ENCODE data around the gene ALPG. TPM values are rescaled to one million over a fixed set of nuclear protein-coding genes. Genes with fewer than 3 reads are reported as not detected.

ALPG gene
- total RNA-seq, 1 experiment from 2014 or later, result 1.2 TPM

DNA sequence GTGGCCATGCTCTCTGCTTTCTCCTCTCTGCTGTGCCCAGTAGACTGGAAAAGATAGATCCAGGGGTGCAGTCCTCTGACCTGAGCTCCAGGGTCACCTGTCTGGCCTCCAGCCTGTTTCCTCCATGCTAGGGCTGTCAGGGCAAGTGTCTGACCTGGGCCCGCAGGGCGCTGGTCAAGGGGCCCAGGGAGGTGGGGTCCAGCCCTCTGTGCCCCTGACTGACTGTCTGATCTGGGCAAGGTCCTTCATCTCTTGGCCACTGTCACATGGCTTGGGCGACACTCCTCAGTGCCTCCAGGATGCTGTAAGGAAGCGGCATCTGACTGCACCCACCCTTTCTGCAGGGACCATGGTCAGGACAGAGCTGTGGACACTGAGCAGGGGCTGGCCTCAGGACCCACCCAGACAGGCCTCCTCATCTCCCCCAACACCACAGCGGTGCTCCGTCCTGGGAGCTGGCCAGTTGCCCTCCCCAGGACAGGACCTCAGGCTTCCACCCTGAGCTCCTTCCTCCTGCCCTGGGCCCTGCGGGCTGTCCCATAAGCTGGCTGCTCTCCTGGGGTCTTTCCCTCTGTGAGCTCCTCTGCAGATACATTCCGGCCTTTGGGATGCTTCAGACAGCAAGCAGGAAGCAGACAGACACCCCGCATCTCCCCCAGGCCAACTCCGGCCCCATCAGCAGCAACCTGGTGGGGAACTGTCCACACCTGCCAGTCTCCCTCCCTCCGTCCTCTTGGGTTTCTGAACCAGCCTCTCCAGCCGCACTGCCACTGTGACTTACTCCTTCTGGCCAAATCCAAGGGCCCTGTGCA lies 28.1 kb downstream of the ALPG start:
- POLR2A ChIA-PET, result interaction anchor here (1.1 to 2.4 kb wide), 2 partner anchors 13 to 68 kb away, joined by 4 to 6 read pairs; no protein-coding TSS in a partner anchor

GRCh38 chr2:232435375-232435648 lies 28.7 kb downstream of the ALPG start:
- TF ChIP-seq ETV6 (CRISPR knock-in tag; IDR thresholded peaks at IDR 0.05) (no peak), TEAD1 (CRISPR knock-in tag; IDR thresholded peaks at IDR 0.05) (no peak), GTF2I (CRISPR knock-in tag; conservative IDR thresholded peaks at IDR 0.05) (no peak), NR2C2 (CRISPR knock-in tag; IDR thresholded peaks at IDR 0.05) (no peak), TEAD4 (CRISPR knock-in tag; IDR thresholded peaks at IDR 0.05) (no peak), GRHL2 (CRISPR knock-in tag; IDR thresholded peaks at IDR 0.05; ENCODE audit: insufficient replicate concordance, severe bottlenecking) (no peak), EMX1 (CRISPR knock-in tag; IDR thresholded peaks at IDR 0.05) (no peak), ELF4 (CRISPR knock-in tag; IDR thresholded peaks at IDR 0.05; ENCODE audit: low read depth) (no peak), NFE2L1 (CRISPR knock-in tag; IDR thresholded peaks at IDR 0.05) (no peak), GABPB1 (CRISPR knock-in tag; IDR thresholded peaks at IDR 0.05) (no peak), MLX (CRISPR knock-in tag; IDR thresholded peaks at IDR 0.05) (no peak), IRF2 (CRISPR knock-in tag; IDR thresholded peaks at IDR 0.05; ENCODE audit: borderline replicate concordance, low read depth) (no peak), NFATC4 (CRISPR knock-in tag; IDR thresholded peaks at IDR 0.05) (no peak)
- TF ChIP-seq, protein P1, sequence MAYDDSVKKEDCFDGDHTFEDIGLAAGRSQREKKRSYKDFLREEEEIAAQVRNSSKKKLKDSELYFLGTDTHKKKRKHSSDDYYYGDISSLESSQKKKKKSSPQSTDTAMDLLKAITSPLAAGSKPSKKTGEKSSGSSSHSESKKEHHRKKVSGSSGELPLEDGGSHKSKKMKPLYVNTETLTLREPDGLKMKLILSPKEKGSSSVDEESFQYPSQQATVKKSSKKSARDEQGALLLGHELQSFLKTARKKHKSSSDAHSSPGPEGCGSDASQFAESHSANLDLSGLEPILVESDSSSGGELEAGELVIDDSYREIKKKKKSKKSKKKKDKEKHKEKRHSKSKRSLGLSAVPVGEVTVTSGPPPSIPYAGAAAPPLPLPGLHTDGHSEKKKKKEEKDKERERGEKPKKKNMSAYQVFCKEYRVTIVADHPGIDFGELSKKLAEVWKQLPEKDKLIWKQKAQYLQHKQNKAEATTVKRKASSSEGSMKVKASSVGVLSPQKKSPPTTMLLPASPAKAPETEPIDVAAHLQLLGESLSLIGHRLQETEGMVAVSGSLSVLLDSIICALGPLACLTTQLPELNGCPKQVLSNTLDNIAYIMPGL (CRISPR knock-in tag; IDR thresholded peaks at IDR 0.05), result no peak
- TF ChIP-seq, protein P2, sequence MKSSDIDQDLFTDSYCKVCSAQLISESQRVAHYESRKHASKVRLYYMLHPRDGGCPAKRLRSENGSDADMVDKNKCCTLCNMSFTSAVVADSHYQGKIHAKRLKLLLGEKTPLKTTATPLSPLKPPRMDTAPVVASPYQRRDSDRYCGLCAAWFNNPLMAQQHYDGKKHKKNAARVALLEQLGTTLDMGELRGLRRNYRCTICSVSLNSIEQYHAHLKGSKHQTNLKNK (CRISPR knock-in tag; IDR thresholded peaks at IDR 0.05), result no peak
- TF ChIP-seq, protein P3, sequence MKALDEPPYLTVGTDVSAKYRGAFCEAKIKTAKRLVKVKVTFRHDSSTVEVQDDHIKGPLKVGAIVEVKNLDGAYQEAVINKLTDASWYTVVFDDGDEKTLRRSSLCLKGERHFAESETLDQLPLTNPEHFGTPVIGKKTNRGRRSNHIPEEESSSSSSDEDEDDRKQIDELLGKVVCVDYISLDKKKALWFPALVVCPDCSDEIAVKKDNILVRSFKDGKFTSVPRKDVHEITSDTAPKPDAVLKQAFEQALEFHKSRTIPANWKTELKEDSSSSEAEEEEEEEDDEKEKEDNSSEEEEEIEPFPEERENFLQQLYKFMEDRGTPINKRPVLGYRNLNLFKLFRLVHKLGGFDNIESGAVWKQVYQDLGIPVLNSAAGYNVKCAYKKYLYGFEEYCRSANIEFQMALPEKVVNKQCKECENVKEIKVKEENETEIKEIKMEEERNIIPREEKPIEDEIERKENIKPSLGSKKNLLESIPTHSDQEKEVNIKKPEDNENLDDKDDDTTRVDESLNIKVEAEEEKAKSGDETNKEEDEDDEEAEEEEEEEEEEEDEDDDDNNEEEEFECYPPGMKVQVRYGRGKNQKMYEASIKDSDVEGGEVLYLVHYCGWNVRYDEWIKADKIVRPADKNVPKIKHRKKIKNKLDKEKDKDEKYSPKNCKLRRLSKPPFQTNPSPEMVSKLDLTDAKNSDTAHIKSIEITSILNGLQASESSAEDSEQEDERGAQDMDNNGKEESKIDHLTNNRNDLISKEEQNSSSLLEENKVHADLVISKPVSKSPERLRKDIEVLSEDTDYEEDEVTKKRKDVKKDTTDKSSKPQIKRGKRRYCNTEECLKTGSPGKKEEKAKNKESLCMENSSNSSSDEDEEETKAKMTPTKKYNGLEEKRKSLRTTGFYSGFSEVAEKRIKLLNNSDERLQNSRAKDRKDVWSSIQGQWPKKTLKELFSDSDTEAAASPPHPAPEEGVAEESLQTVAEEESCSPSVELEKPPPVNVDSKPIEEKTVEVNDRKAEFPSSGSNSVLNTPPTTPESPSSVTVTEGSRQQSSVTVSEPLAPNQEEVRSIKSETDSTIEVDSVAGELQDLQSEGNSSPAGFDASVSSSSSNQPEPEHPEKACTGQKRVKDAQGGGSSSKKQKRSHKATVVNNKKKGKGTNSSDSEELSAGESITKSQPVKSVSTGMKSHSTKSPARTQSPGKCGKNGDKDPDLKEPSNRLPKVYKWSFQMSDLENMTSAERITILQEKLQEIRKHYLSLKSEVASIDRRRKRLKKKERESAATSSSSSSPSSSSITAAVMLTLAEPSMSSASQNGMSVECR (CRISPR knock-in tag; IDR thresholded peaks at IDR 0.05; ENCODE audit: borderline replicate concordance), result no peak
- H3K27ac Mint-ChIP-seq, result no peak overlapping the region
- ATAC-seq, result no peak
- peaks cover 3% of the 10 kb centered on the region; the same call in 1 of the 2 replicates for H3K27me3 Mint-ChIP-seq (ENCODE audit: low read depth)
- H3K9me3 Mint-ChIP-seq, result no peaks in the 10 kb centered on the region
- peaks cover 14% of the 10 kb centered on the region for H3K4me1 Mint-ChIP-seq
- DNase-seq (ENCODE audit: low spot score), result no peak
- ChIA-PET CTCF (interaction anchor here (0.6 to 5.1 kb wide), 10 partner anchors 10 to 534 kb away, joined by 3 to 75 read pairs (median 3); partner anchors contain the start of gene PRSS56), POLR2A (interaction anchor here (1.1 to 2.4 kb wide), 2 partner anchors 14 to 68 kb away, joined by 4 to 6 read pairs; no protein-coding TSS in a partner anchor)
- no peak overlapping the region for H3K4me3 Mint-ChIP-seq
- no peaks in the 10 kb centered on the region for H3K36me3 Mint-ChIP-seq

More for the DNA sequence above, 28.1 kb downstream of the ALPG start:
- Mint-ChIP-seq H3K27ac (no peak overlapping the region), H3K4me1 (peaks cover 9% of the 10 kb centered on the region), H3K9me3 (no peaks in the 10 kb centered on the region), H3K4me3 (no peak overlapping the region), H3K36me3 (no peaks in the 10 kb centered on the region), H3K27me3 (ENCODE audit: low read depth) (peaks cover 3% of the 10 kb centered on the region; the same call in 1 of the 2 replicates)
- ATAC-seq (no peak), DNase-seq (ENCODE audit: low spot score) (no peak)
- no peak for TF ChIP-seq ZNF671 (CRISPR knock-in tag; IDR thresholded peaks at IDR 0.05)
- CTCF ChIA-PET, result interaction anchor here (0.6 to 5.1 kb wide), 11 partner anchors 9 to 534 kb away, joined by 3 to 75 read pairs (median 3); partner anchors contain the start of gene PRSS56

Data from WTC11 (cell line).